HCT116 (cell line): Measurements from ENCODE around the gene RCBTB1. TPM values are rescaled to one million over a fixed set of nuclear protein-coding genes. Genes with fewer than 3 reads are reported as not detected.

Source experiments
- ATAC-seq: fragments of 200-7000 bp; cut with Tn5 transposase; 2 replicates; pipeline ENCODE4 v1.9.1; 2020; ENCODE audit warnings: mild to moderate bottlenecking, moderate library complexity
- BruUV-seq: library from RNA; stranded (reverse); fragments of 400-500 nt; replicated peaks from 2 replicates; lab custom pipeline; 2021; lab: Mats Ljungman, UMichigan
- CTCF ChIA-PET: fragments of 300-600 bp; sonication (Branson Sonifier 250); formaldehyde crosslinking; loops from one replicate; lab custom pipeline; 2021; ENCODE audit warnings: antibody characterized with exemption; lab: Charles Lee
- POLR2A ChIA-PET: fragments of 300-600, 350-600 bp; sonication (Branson Sonifier 250); formaldehyde crosslinking; loops from one replicate; lab custom pipeline; 2021; ENCODE audit warnings: antibody characterized with exemption; lab: Charles Lee
- RAD21 ChIA-PET, 2 experiments: fragments of 300-600 bp; sonication (Branson Sonifier 250); formaldehyde crosslinking; loops; one replicate each; lab custom pipeline; 2023; ENCODE audit warnings: low total read pairs in 2 of 2; ENCODE audit not compliant: uncharacterized antibody in 2 of 2, unreplicated experiment in 2 of 2, low non-redundant PET in 1 of 2; lab: Charles Lee
- DNase-seq: peaks from one replicate; pipeline ENCODE4 v3.0.0-alpha.2; 2010; ENCODE audit warnings: low read depth, low spot score
- H2AFZ ChIP-seq: fragments of 200-600 bp; shearing (Covaris generic), sonication (generic); 2 replicates; pipeline ENCODE4 v1.6.1; 2017; ENCODE audit warnings: low read depth, mixed run types, mixed read lengths, antibody characterized with exemption, low read length; ENCODE audit not compliant: poor library complexity, severe bottlenecking
- H3K27ac ChIP-seq: 2 replicates; pipeline ENCODE4 v1.5.1; 2012; ENCODE audit warnings: low read depth, low read length
- H3K27me3 ChIP-seq: fragments of 200-600 bp; sonication (generic); 2 replicates; pipeline ENCODE4 v1.6.1; 2016; ENCODE audit warnings: mixed run types, low read length, mixed read lengths; ENCODE audit not compliant: insufficient read depth
- H3K36me3 ChIP-seq, 2 experiments: fragments of 200-500 bp in 1 of 2; fragments of 200-600 bp in 1 of 2; sonication (Bioruptor generic) in 1 of 2; sonication (generic) in 1 of 2; 2 replicates each; pipeline versions ENCODE4 v1.5.1 to v1.6.1; 2014 to 2016; ENCODE audit warnings: low read length in 2 of 2, inconsistent platforms in 1 of 2, mixed read lengths in 1 of 2, mixed run types in 1 of 2; ENCODE audit not compliant: insufficient read depth in 2 of 2, control insufficient read depth in 1 of 2
- H3K4me1 ChIP-seq, 2 experiments: fragments of 200-600 bp in 1 of 2; sonication (generic) in 1 of 2; 2 replicates each; pipeline versions ENCODE4 v1.5.1 to v1.6.1; 2012 to 2017; ENCODE audit warnings: low read length in 2 of 2, inconsistent platforms in 1 of 2, mild to moderate bottlenecking in 1 of 2, mixed read lengths in 1 of 2, mixed run types in 1 of 2, moderate library complexity in 1 of 2; ENCODE audit not compliant: insufficient read depth in 2 of 2, control insufficient read depth in 1 of 2
- H3K4me2 ChIP-seq: fragments of 200-600 bp; sonication (generic); 2 replicates; pipeline ENCODE4 v1.6.1; 2017; ENCODE audit warnings: mixed run types, low read length, mixed read lengths
- H3K4me3 ChIP-seq, 2 experiments: fragments of 200-600 bp in 1 of 2; sonication (generic) in 1 of 2; replicated peaks in 1 of 2; 2 replicates each; pipeline ENCODE4 v1.5.1; 2011 to 2016; ENCODE audit warnings: low read length in 2 of 2, control low read depth in 1 of 2, low read depth in 1 of 2, mild to moderate bottlenecking in 1 of 2, mixed read lengths in 1 of 2, mixed run types in 1 of 2
- H3K79me2 ChIP-seq: fragments of 200-600 bp; sonication (generic); 2 replicates; pipeline ENCODE4 v1.6.1; 2017; ENCODE audit warnings: mild to moderate bottlenecking, mixed run types, low read length, moderate library complexity, mixed read lengths; ENCODE audit not compliant: insufficient read depth
- H3K9ac ChIP-seq: fragments of 200-600 bp; sonication (generic); 2 replicates; pipeline ENCODE4 v1.6.1; 2016; ENCODE audit warnings: low read length, mixed read lengths
- H3K9me2 ChIP-seq: fragments of 200-600 bp; sonication (generic), shearing (Covaris generic); 2 replicates; pipeline ENCODE4 v1.6.1; 2017; ENCODE audit warnings: mixed run types, mild to moderate bottlenecking, moderate library complexity; ENCODE audit not compliant: insufficient read depth
- H3K9me3 ChIP-seq, 2 experiments: fragments of 200-500 bp in 1 of 2; fragments of 200-600 bp in 1 of 2; sonication (Bioruptor generic) in 1 of 2; sonication (generic) in 1 of 2; 2 replicates each; pipeline ENCODE4 v1.6.1; 2014 to 2017; ENCODE audit warnings: low read length in 2 of 2, mixed read lengths in 2 of 2, inconsistent platforms in 1 of 2, low read depth in 1 of 2, mild to moderate bottlenecking in 1 of 2, mixed run types in 1 of 2, moderate library complexity in 1 of 2; ENCODE audit not compliant: control insufficient read depth in 1 of 2, insufficient read depth in 1 of 2
- H4K20me1 ChIP-seq: fragments of 200-600 bp; sonication (generic), shearing (Covaris generic); 2 replicates; pipeline ENCODE4 v1.6.1; 2017; ENCODE audit warnings: mixed run types, mild to moderate bottlenecking, moderate library complexity; ENCODE audit not compliant: insufficient read depth
- CTCF ChIP-seq, 3 experiments: fragments of 200-600 bp in 1 of 3; sonication (generic) in 1 of 3; IDR thresholded peaks in 2 of 3; conservative IDR thresholded peaks in 1 of 3; 2 replicates each; pipeline ENCODE4 v1.5.1; 2012 to 2017; ENCODE audit warnings: low read depth in 2 of 3, low read length in 2 of 3, antibody characterized with exemption in 1 of 3, borderline replicate concordance in 1 of 3, control low read depth in 1 of 3, mild to moderate bottlenecking in 1 of 3, mixed read lengths in 1 of 3, mixed run types in 1 of 3, moderate library complexity in 1 of 3; ENCODE audit not compliant: insufficient read depth in 1 of 3
- EGR1 ChIP-seq: IDR thresholded peaks from 2 replicates; pipeline ENCODE4 v1.6.1; 2012; ENCODE audit warnings: low read depth
- ELF1 ChIP-seq: IDR thresholded peaks from 2 replicates; pipeline ENCODE4 v1.6.1; 2012; ENCODE audit warnings: low read depth, borderline replicate concordance
- EZH2 ChIP-seq: fragments of 200-600 bp; sonication (generic); IDR thresholded peaks from 2 replicates; pipeline ENCODE4 v1.6.1; 2017; ENCODE audit warnings: antibody characterized with exemption, mixed run types
- JUND ChIP-seq: IDR thresholded peaks from 2 replicates; pipeline ENCODE4 v1.6.1; 2012
- POLR2A ChIP-seq: IDR thresholded peaks from 2 replicates; pipeline ENCODE4 v1.7.0; 2011; ENCODE audit warnings: borderline replicate concordance; ENCODE audit not compliant: insufficient read depth, insufficient read length; ENCODE audit errors: extremely low read depth
- POLR2AphosphoS5 ChIP-seq: IDR thresholded peaks from 2 replicates; pipeline ENCODE4 v1.6.1; 2011; ENCODE audit warnings: mild to moderate bottlenecking, low read depth, low read length, moderate library complexity
- RAD21 ChIP-seq: IDR thresholded peaks from 2 replicates; pipeline ENCODE4 v1.6.1; 2012; ENCODE audit warnings: low read depth, mild to moderate bottlenecking
- SIN3A ChIP-seq: IDR thresholded peaks from 2 replicates; pipeline ENCODE4 v1.6.1; 2012; ENCODE audit warnings: low read depth
- SP1 ChIP-seq: IDR thresholded peaks from 2 replicates; pipeline ENCODE4 v1.6.1; 2012; ENCODE audit warnings: low read depth
- SRF ChIP-seq: IDR thresholded peaks from 2 replicates; pipeline ENCODE4 v1.6.1; 2012; ENCODE audit warnings: low read depth
- TCF7L2 ChIP-seq: IDR thresholded peaks from 2 replicates; pipeline ENCODE4 v1.7.0; 2011; ENCODE audit warnings: borderline replicate concordance, inconsistent platforms; ENCODE audit not compliant: insufficient read depth, insufficient read length; ENCODE audit errors: extremely low read depth
- YY1 ChIP-seq: IDR thresholded peaks from 2 replicates; pipeline ENCODE4 v1.6.1; 2011; ENCODE audit warnings: low read length, low read depth, moderate library complexity, mild to moderate bottlenecking; ENCODE audit not compliant: insufficient replicate concordance; ENCODE audit errors: extremely low read depth
- intact Hi-C: fragments of 100-400 bp; cut with micrococcal nuclease; formaldehyde crosslinking; loops from 2 replicates; pipeline ENCODE4 v1.10.0; 2022
- total RNA-seq: library from RNA; stranded (reverse); gene quantifications from one replicate; pipeline ENCODE4 v1.2.1, GENCODE V29; 2021; ENCODE audit not compliant: unreplicated experiment
- TF ChIP-seq, protein P1 (sequence below): IDR thresholded peaks from 2 replicates; pipeline ENCODE4 v1.6.1; 2012
- TF ChIP-seq, protein P2 (sequence below): IDR thresholded peaks from 2 replicates; pipeline ENCODE4 v1.6.1; 2012

The RCBTB1 gene
- total RNA-seq, 1 experiment from 2014 or later = 22.2 TPM

GRCh38 chr13:49499889-49500660 is 85.3 kb downstream of the RCBTB1 start:
- H3K4me2 ChIP-seq = no peak overlapping the region
- H3K36me3 ChIP-seq = no peaks in the 10 kb centered on the region
- POLR2A ChIA-PET = interaction anchor here (0.7 kb wide), 1 partner anchor 13 kb away, joined by 3 read pairs; no protein-coding TSS in a partner anchor
- H3K79me2 ChIP-seq = no peaks in the 10 kb centered on the region
- H3K27me3 ChIP-seq = no peaks in the 10 kb centered on the region
- no peak overlapping the region for H3K9ac ChIP-seq
- no peak for DNase-seq
- intact Hi-C loops = no loop called here
- H3K9me2 ChIP-seq = no peaks in the 10 kb centered on the region
- no peak for ATAC-seq
- H3K27ac ChIP-seq = no peak overlapping the region
- H3K4me1 ChIP-seq = peaks cover 0 to 6% of the 10 kb centered on the region in 2 experiments; a peak in 1 of 4 replicates
- no peaks in the 10 kb centered on the region for H4K20me1 ChIP-seq
- BruUV-seq = no TSS peak
- TF ChIP-seq ELF1 (no peak), RAD21 (no peak), CTCF (IDR thresholded peaks at IDR 0.05 in 2 of 3, conservative IDR thresholded peaks at IDR 0.05 in 1 of 3; ENCODE audit: borderline replicate concordance in 1 of 3, insufficient read depth in 1 of 3, low read depth in 2 of 3, low read length in 2 of 3) (no peak), EGR1 (no peak), YY1 (no peak), SRF (no peak), SIN3A (no peak), SP1 (no peak), TCF7L2 (no peak), JUND (no peak), POLR2A (no peak), POLR2AphosphoS5 (no peak), EZH2 (no peak)
- TF ChIP-seq, protein P1, sequence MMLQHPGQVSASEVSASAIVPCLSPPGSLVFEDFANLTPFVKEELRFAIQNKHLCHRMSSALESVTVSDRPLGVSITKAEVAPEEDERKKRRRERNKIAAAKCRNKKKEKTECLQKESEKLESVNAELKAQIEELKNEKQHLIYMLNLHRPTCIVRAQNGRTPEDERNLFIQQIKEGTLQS = no peak
- TF ChIP-seq, protein P2, sequence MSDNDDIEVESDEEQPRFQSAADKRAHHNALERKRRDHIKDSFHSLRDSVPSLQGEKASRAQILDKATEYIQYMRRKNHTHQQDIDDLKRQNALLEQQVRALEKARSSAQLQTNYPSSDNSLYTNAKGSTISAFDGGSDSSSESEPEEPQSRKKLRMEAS = no peak
- TF ChIP-seq, all 23 proteins: peak for 0
- ChIA-PET RAD21 (no interaction called here), CTCF (no interaction called here)
- H3K9me3 ChIP-seq = no peaks in the 10 kb centered on the region
- no peak overlapping the region for H2AFZ ChIP-seq
- no peak overlapping the region for H3K4me3 ChIP-seq
